Measurements from ENCODE around the gene IL17D.

GRCh38 chr13:20754009-20754408 lies 50.5 kb downstream of the IL17D start:
- TF ChIP-seq, protein P1, sequence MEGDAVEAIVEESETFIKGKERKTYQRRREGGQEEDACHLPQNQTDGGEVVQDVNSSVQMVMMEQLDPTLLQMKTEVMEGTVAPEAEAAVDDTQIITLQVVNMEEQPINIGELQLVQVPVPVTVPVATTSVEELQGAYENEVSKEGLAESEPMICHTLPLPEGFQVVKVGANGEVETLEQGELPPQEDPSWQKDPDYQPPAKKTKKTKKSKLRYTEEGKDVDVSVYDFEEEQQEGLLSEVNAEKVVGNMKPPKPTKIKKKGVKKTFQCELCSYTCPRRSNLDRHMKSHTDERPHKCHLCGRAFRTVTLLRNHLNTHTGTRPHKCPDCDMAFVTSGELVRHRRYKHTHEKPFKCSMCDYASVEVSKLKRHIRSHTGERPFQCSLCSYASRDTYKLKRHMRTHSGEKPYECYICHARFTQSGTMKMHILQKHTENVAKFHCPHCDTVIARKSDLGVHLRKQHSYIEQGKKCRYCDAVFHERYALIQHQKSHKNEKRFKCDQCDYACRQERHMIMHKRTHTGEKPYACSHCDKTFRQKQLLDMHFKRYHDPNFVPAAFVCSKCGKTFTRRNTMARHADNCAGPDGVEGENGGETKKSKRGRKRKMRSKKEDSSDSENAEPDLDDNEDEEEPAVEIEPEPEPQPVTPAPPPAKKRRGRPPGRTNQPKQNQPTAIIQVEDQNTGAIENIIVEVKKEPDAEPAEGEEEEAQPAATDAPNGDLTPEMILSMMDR (IDR thresholded peaks at IDR 0.05) = no peak
- no peak for TF ChIP-seq POLR2A (IDR thresholded peaks at IDR 0.05)
